Skeletal muscle cell (primary cell): Measurements from ENCODE around the gene FRS3.

Experiments
- DNase-seq: peaks from one replicate; pipeline ENCODE4 v3.0.0-alpha.2; 2010; ENCODE audit warnings: low read depth
- H3K4me3 ChIP-seq: 2 replicates; pipeline ENCODE4 v1.5.1; 2011; ENCODE audit warnings: low read depth, mild to moderate bottlenecking, control low read depth, low read length, moderate library complexity

The FRS3 gene

GRCh38 chr6:41791984-41792383, 12.3 kb upstream of the FRS3 start:
- no peak for DNase-seq
- H3K4me3 ChIP-seq: no peak overlapping the region

DNA sequence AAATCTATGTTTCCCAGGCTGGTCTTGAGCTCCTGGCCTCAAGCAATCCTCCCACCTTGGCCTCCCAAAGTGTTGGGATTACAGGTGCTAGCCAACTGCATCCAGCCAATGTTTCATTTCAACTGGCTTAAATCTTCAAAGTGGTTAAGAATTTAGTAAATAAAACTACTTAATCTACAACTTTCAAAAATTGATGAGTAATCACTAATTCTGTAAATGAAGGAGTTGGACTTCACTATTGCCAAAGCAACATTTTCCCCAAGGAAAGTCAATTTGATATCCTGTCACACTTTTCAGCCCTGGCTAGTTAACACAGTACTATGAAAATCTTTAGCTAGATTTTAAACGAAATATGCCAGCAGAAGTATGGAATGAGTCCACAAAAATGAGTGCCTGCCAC, 11.6 kb upstream of the FRS3 start:
- DNase-seq: no peak
- no peak overlapping the region for H3K4me3 ChIP-seq

- DNase-seq: no peak
- H3K4me3 ChIP-seq: no peak overlapping the region
Measured at GRCh38 chr6:41790045-41790444, 10.3 kb upstream of the FRS3 start.

DNA sequence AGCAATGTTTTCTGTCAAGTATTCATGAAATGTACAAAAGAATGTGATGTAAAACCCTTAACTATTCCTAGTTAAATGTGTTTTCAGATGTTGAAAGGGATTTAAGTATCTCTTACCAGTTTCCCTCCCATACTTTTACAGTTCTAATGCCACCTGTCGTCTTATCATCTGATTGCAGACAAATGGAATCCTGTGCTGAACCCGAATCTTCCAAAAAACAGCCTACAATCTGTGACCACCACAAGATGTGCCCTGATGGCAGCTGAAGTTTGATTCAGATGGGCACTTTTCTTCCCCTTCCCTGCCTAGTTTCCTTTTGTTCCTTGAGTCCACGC, 9.7 kb upstream of the FRS3 start:
- no peak for DNase-seq

DNA sequence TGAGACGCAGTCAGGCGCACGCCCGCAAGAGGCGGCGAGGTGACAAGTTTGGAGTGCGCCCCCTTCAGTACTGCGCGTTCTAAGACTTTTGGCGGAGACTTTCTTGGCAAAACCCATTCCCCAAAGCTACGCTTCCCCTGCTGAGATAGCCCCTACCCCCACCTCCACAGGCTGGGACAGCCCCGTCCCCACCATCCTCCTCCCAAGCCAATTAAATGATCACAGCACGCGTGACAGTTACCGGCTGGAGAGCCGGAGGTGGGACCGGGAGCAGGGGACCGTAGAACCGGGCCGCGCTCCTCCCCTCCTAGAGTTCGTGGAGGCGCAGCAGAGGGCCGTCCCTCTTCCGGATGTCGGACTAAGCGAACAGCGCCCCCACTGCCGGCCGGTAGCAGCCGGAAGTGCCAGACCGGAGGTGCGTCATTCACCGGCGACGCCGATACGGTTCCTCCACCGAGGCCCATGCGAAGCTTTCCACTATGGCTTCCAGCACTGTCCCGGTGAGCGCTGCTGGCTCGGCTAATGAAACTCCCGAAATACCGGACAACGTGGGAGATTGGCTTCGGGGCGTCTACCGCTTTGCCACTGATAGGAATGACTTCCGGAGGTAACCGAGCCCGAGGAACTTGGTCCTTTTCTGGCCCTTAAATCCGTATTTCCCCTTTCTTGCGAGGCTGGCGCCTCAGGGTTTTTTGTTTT, 7.7 kb upstream of the FRS3 start, which contains the start of gene TOMM6:
TSS of gene TOMM6 (plus strand) at position 476 of the 699 bp plus-strand sequence. CDS start at position 480, 4 bp downstream.
- H3K4me3 ChIP-seq: peak within 1 kb of the TSS; percentile 91
- DNase-seq: peak; percentile 75

More for the DNA sequence above, 9.7 kb upstream of the FRS3 start:
- H3K4me3 ChIP-seq: no peak overlapping the region

DNA sequence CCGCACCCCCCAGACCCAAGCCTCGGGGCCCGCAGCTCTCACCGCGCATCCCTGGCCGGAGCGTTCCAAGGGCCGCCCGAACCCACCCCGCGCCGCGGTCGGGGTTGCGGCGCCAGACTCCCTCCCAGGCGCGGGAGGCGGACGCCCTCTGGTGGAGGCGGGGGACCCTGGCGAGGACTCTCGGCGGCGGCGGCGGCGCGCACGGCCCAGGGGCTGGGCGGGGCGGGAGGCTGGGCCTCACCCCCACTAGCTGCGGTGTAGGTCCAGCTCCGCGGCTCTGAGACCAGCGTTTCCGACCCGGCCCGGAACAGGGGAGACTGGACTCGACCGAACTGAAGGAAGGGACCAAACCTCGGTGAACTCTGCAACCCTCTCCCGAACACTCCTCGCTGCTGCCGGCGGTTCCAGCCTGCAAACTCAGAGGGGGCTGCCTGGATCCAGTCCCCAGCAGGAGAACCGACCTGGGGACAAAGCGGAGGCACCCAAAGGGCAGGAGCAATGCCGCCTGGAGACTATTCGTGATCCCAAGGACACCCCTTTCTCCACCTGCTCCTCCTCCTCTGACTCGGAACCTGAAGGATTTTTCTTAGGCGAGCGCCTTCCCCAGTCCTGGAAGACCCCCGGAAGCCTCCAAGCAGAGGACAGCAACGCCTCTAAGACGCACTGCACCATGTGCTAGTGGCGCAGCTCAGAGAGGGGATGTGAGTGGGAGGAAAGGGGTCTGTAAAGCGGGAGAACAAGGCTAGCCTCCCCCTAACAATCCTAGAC, 6.9 kb upstream of the FRS3 start:
- H3K4me3 ChIP-seq: peak overlapping the region; percentile 91
- DNase-seq: no peak

GRCh38 chr6:41785689-41786450, 6.2 kb upstream of the FRS3 start:
- no peak for DNase-seq
- H3K4me3 ChIP-seq: peak overlapping the region; percentile 91

GRCh38 chr6:41785254-41785653, 5.6 kb upstream of the FRS3 start:
- H3K4me3 ChIP-seq: no peak overlapping the region
- no peak for DNase-seq

GRCh38 chr6:41784581-41785171, 5.0 kb upstream of the FRS3 start:
- no peak for DNase-seq
- no peak overlapping the region for H3K4me3 ChIP-seq

DNA sequence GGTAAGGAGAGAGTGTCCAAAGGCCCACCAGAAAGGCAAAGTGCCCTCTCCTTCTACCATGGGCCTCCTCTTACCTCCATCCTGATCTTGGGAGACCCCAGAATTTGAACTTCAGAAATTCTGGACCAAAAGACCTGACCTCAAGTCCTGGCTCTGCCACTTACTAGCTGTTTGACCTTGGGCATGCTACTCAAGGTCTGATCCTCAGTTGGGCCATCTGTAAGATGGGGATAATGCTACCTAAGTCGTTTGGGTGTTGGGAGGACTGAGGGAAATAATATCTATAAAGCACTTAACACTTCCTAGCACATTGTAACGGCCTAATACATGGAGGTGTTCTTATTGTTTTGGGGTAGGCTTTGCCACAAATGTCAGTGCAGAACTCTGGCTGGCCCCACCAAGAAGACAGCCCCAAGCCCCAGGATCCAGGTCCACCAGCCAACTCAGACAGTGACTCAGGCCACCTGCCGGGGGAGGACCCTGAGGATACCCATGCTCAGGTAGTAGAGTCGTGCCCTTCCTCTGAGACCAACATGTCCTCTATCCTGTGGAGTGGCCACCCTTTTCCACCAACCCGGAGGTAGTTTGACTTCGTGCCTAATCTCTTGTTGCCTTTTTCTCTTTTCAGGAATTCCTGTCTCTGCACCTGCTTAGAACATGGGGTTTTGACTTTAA, 3.5 kb upstream of the FRS3 start:
- no peak overlapping the region for H3K4me3 ChIP-seq
- no peak for DNase-seq

- no peak for DNase-seq
- no peak overlapping the region for H3K4me3 ChIP-seq
Measured at GRCh38 chr6:41781366-41781730, 1.6 kb upstream of the FRS3 start.

DNA sequence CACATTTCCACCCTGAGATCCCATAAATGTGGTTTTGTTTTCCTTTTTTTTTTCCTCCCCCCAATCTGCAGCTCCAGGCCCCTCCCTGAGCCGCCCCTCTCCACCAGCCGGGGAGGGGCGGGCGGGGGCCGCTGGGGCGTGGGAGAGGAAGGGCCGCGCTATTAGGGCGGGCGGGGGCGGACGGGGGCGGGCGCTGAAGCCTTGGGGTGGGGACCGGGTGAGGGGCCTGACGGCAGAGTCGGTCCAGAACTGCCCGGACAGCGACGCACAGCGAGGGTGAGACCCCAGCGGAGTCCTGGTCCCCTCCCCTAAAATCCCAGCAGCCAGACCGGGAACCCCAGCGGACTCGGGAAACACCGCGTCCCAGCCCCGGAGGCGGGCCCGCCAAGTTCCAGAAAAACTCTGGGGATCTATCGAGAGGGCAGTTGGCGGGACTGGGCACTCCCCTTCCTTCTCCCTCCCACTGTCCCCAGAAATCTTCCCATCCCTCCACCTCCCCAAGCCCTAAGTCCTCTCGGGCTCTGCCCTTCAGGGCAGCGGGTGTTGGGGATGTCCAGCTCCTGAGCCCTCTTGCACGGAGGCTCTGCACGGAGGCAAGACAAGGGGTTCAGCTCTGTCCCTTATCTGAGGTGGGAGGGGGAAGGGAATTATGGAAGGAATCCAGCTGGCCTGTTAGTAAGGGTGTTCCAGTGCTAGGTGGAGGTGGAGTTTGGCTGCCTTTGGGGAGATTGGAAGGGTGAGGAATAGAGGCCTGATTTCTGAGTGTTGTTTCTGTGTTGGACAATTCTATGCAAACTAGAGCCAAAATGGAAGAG, 1.1 kb upstream of the FRS3 start, which contains the start of gene PRICKLE4:
TSS of gene PRICKLE4 (plus strand) at position 232 of the 815 bp plus-strand sequence. CDS start 2,692 bp downstream, outside the sequence.
- peak within 1 kb of the TSS; percentile 62 for H3K4me3 ChIP-seq
- no peak for DNase-seq

- H3K4me3 ChIP-seq: peak overlapping the region; percentile 62
- DNase-seq: no peak
Measured at GRCh38 chr6:41779336-41779735, 364 bp downstream of the FRS3 start.

GRCh38 chr6:41778895-41779294, 805 bp downstream of the FRS3 start:
- H3K4me3 ChIP-seq: peak overlapping the region; percentile 62

DNA sequence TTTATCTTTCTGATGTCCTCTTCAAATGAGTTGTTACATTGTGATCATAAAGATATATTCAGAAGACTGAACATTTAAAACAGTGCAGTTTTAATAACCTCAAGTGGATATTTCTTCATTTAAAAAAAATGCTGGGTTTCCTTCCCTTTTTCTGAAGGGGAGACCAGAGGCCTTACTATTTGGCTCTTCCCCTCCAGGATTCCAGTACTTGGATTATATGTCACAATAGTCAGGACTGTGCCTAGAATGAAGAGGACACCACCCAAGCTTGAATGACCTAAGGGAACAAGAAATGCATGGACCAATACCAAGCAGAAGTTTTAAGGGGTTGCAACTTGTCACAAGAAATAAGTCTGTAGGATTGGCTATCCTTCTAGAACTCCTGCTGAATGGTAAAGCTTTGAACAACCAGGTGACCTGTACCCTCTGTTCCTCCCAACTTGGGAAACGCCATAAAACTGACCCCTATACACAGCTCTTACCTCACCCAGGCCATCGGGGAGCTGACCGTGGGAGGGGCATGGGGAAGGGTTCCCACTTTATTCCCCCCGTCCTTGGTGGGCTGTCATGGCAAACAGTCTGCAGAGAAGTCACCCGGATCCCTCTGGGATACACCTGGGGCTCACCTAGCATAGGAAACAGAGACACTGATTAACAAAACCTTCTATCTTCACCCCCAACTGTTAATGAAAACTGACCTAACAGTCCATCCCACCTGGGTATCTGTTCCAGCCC, 2.0 kb downstream of the FRS3 start:
- H3K4me3 ChIP-seq: no peak overlapping the region
- DNase-seq: no peak

More at GRCh38 chr6:41778895-41779294, 805 bp downstream of the FRS3 start:
- DNase-seq: no peak

DNA sequence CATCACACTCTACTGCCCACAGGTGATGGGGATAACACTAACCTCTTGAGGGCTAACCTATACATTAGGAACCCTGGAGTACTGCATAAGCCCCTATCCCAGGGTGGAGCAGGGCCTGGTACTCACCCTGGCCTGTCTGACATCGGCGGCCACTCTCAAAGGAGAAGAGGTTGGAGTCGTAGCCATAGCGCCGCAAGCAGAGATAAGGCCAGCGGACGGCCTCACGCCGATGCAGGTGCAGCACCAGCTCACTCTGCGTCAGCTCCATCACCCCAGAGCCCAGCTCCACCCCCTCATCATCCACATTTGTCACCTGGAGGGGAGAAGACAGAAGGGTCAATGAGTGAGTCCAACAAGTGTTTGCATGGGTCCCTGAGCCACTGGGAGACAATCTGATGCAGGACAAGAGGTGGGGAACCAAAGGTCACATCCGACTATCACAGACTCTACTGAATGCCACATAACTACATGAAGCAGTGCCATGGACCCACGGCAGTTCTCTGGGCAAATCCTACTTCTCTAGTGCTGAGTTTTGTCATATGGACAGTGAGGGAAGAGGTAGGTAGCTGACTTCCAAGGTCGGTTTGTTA, 4.3 kb downstream of the FRS3 start:
- H3K4me3 ChIP-seq: no peak overlapping the region
- DNase-seq: no peak

DNA sequence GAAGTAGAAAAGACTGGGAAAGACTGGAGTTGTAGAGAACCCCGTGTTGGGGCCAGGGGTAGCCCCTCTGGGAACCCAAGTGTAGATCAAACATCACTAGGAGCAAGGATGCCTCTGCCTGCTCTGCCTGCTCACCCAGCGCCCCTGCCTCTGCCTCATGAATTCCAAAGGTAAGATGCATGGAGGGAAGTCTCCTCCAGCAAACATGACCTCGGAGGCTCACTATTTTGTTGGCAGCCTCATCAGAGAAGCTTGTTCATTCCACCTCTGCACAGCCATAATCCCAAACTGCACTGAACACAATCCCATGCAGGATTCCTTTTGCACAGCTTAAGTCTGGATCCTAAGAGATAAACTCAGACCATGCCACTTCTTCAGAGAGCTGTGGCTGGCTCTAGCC, 4.9 kb downstream of the FRS3 start:
- H3K4me3 ChIP-seq: no peak overlapping the region
- no peak for DNase-seq
